Retinal pigment epithelial cell (primary cell): ENCODE data around the gene NKAIN2.
"Not testable (repeated sequence)": the region's sequence is repeated elsewhere in the genome, so short reads cannot be mapped to it uniquely, and the experiment has no call there.

Experiments used
- DNase-seq: peaks from one replicate; pipeline ENCODE4 v3.0.0-alpha.2; 2010; ENCODE audit warnings: low read depth
- H3K4me3 ChIP-seq: 2 replicates; pipeline ENCODE4 v1.5.1; 2011; ENCODE audit warnings: mild to moderate bottlenecking, low read length, control low read depth, moderate library complexity
- TF ChIP-seq, protein P1 (sequence below): conservative IDR thresholded peaks from 2 replicates; pipeline ENCODE4 v1.5.1; 2011; ENCODE audit warnings: low read depth, low read length, control low read depth, inconsistent platforms

The NKAIN2 gene

GRCh38 chr6:124393536-124393935 is 589.9 kb downstream of the NKAIN2 start:
- H3K4me3 ChIP-seq = no peak overlapping the region
- no peak for DNase-seq
- TF ChIP-seq, protein P1, sequence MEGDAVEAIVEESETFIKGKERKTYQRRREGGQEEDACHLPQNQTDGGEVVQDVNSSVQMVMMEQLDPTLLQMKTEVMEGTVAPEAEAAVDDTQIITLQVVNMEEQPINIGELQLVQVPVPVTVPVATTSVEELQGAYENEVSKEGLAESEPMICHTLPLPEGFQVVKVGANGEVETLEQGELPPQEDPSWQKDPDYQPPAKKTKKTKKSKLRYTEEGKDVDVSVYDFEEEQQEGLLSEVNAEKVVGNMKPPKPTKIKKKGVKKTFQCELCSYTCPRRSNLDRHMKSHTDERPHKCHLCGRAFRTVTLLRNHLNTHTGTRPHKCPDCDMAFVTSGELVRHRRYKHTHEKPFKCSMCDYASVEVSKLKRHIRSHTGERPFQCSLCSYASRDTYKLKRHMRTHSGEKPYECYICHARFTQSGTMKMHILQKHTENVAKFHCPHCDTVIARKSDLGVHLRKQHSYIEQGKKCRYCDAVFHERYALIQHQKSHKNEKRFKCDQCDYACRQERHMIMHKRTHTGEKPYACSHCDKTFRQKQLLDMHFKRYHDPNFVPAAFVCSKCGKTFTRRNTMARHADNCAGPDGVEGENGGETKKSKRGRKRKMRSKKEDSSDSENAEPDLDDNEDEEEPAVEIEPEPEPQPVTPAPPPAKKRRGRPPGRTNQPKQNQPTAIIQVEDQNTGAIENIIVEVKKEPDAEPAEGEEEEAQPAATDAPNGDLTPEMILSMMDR = no peak

- no peak overlapping the region for H3K4me3 ChIP-seq
- TF ChIP-seq, protein P1 = no peak
- no peak for DNase-seq
Measured at GRCh38 chr6:124396361-124396760, 592.7 kb downstream of the NKAIN2 start.

- TF ChIP-seq, protein P1 = peak; percentile 57
- peak; percentile 6 for DNase-seq
- H3K4me3 ChIP-seq = no peak overlapping the region
Measured at GRCh38 chr6:124400261-124400999, 596.8 kb downstream of the NKAIN2 start.

DNA sequence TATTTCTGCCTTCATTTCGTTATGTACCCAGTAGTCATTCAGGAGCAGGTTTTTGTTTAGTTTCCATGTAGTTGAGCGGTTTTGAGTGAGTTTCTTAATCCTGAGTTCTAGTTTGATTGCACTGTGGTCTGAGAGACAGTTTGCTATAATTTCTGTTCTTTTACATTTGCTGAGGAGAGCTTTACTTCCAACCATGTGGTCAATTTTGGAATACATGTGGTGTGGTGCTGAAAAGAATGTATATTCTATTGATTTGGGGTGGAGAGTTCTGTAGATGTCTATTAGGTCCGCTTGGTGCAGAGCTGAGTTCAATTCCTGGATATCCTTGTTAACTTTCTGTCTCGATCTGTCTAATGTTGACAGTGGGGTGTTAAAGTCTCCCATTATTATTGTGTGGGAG is 606.8 kb downstream of the NKAIN2 start:
- H3K4me3 ChIP-seq, DNase-seq: not testable (repeated sequence)

GRCh38 chr6:124412657-124413056 is 609.0 kb downstream of the NKAIN2 start:
- not testable (repeated sequence) for DNase-seq, H3K4me3 ChIP-seq

- no peak for DNase-seq
- TF ChIP-seq, protein P1 = no peak
- no peak overlapping the region for H3K4me3 ChIP-seq
Measured at GRCh38 chr6:124420116-124420840, 616.6 kb downstream of the NKAIN2 start.

DNA sequence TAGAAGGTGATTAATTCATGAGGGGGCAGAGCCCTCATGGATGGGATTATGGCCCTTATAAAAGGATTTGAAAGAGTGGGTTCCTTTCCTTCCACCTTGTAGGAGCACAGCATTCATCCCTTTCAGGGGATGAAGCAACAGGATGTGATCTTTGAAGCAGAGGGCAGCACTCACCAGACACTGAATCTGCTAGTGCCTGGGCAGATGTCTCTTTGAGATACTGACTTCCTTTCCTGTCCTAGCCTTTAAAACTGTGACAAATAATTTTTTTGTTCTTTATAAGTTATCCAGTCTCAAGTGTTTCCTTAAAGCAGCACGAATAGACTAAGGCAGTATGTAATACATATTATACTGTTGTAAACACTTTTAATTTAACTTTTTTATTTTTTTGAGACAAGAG is 620.0 kb downstream of the NKAIN2 start:
- H3K4me3 ChIP-seq = no peak overlapping the region
- TF ChIP-seq, protein P1 = no peak
- DNase-seq = no peak

DNA sequence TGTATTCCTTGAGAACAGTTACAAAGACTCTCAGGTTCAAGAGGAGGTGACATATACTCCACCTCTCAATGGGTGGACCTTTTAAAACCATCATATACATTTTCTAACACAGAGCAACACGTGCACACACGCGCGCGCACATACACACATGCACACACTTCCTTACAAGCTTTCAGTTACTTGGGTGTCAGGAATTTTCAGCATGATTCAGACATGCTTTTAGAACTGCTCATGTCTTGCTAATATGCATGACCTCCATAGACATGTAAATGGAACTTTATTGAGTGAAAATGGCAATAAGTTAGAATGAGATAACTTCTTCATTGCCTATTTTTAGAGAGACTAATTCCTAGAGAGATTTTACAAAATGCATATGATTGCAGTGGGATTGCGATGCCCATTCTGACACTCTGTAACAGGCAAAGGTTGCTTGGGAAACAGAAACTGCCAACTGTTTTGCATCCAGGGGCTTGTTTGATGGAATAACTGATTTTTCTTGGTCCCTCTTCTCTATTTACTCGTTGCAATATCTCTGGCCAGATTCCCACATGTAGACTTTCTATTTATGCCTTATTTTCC is 627.2 kb downstream of the NKAIN2 start:
- no peak for DNase-seq
- TF ChIP-seq, protein P1 = no peak
- no peak overlapping the region for H3K4me3 ChIP-seq
